Measurements from ENCODE around the gene DLST.

GRCh38 chr14:74911221-74911620 is 29.5 kb downstream of the DLST start:
- no peak for TF ChIP-seq CTCF (IDR thresholded peaks at IDR 0.05)
- TF ChIP-seq POLR2A (IDR thresholded peaks at IDR 0.05): no peak

All from adrenal gland (tissue), 5 donors.